ENCODE measurements around the gene ITPRIP. TPM values are rescaled to one million over a fixed set of nuclear protein-coding genes. Genes with fewer than 3 reads are reported as not detected.

Gene ITPRIP
- total RNA-seq, 1 experiment from 2014 or later, result 22.5 TPM

DNA sequence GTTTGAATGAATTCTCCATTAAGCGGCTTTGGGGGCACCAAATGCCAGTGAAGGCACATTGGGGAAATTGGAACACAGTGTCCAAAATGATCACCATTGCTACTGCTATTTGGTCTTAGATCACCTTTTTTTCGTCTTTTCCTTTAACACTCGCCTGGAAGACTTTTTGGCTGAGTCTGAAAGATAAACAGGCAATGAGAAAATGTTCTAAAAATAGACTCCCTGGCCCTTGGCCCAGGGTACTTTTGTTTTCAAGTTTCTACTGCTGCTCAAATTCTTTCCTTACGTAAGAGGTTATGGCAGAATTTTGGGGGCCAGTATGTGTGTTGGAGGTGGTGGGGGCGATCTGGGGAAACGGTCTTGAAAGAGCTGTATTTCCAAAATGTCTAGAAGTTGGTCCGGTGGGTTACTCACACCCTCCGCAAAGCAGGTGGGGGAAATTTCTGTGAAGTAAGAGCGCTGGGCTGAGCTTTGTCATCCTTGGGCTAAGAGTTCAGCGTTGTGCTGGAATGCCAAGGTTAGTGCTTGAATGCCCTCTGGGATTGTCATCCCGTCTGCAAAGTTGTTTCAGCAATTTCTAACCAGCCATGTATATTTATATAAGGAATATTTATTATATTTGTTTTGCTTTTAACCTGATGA, 1.3 kb upstream of the ITPRIP start:
- Histone ChIP-seq H3K9me3 (ENCODE audit: control insufficient read depth, low read depth, low read length) (no peaks in the 10 kb centered on the region), H3K18ac (ENCODE audit: insufficient read length, low read depth, low read length) (no peak overlapping the region), H3K79me2 (ENCODE audit: insufficient read depth, low read length) (peaks cover 15% of the 10 kb centered on the region; the same call in 1 of the 2 replicates), H2BK120ac (ENCODE audit: low read depth, low read length, poor library complexity, severe bottlenecking) (no peak overlapping the region), H3K4me2 (ENCODE audit: insufficient read depth, insufficient read length, low read length) (peak overlapping the region; percentile 78), H3T11ph (ENCODE audit: low read length) (no peak overlapping the region), H4K91ac (ENCODE audit: insufficient read length, low read depth, low read length) (no peak overlapping the region), H4K8ac (replicated peaks; ENCODE audit: insufficient read length, low read depth, low read length) (no peak overlapping the region), H2BK12ac (ENCODE audit: insufficient read length, low read depth, low read length) (no peak overlapping the region), H2BK20ac (ENCODE audit: low read depth, low read length, poor library complexity, severe bottlenecking) (no peak overlapping the region), H3K4ac (ENCODE audit: low read depth, low read length) (no peak overlapping the region), H3K14ac (ENCODE audit: insufficient read depth, low read length) (no peak overlapping the region), H3K9ac (ENCODE audit: extremely low read depth, insufficient read length, low read length) (peak overlapping the region; percentile 74), H4K5ac (ENCODE audit: insufficient read length, low read depth, low read length) (no peak overlapping the region), H2AFZ (ENCODE audit: low read length) (no peak overlapping the region), H2BK15ac (ENCODE audit: low read depth, low read length) (no peak overlapping the region), H3K56ac (ENCODE audit: insufficient read length, low read depth, low read length) (no peak overlapping the region), H2AK5ac (ENCODE audit: insufficient read length, low read length) (no peak overlapping the region), H3K27me3 (ENCODE audit: insufficient read depth, low read length) (no peaks in the 10 kb centered on the region), H3K4me1 (ENCODE audit: insufficient read depth, low read length) (peaks cover 8% of the 10 kb centered on the region; the same call in 1 of the 2 replicates), H4K20me1 (ENCODE audit: control insufficient read depth, insufficient read depth, insufficient read length) (no peaks in the 10 kb centered on the region), H3K27ac (ENCODE audit: insufficient read length, low read depth, low read length) (no peak overlapping the region), H2BK5ac (ENCODE audit: insufficient read length, low read length) (no peak overlapping the region), H3K79me1 (ENCODE audit: insufficient read depth, low read depth, low read length, poor library complexity, severe bottlenecking) (no peaks in the 10 kb centered on the region), H3K23ac (ENCODE audit: insufficient read length, low read depth, low read length) (no peak overlapping the region), H3K23me2 (ENCODE audit: insufficient read length, low read depth, low read length, poor library complexity, severe bottlenecking) (peaks cover 12% of the 10 kb centered on the region)
- H3K4me1 Mint-ChIP-seq, result peaks cover 42 to 43% of the 10 kb centered on the region in 2 experiments
- H3K27ac Mint-ChIP-seq, result peak overlapping the region in 1 of 3 experiments; percentile 96; a peak in 3 of 7 replicates
- peaks cover 0 to 5% (median 0%) of the 10 kb centered on the region in 3 experiments; a peak in 2 of 7 replicates for H3K36me3 Mint-ChIP-seq (ENCODE audit: insufficient read depth in 1 of 3, low read depth in 3 of 3)
- peak; percentile 31 for DNase-seq
- no peaks in the 10 kb centered on the region for H3K9me3 Mint-ChIP-seq
- WGBS (ENCODE audit: extremely low coverage, insufficient read length, low lambda C conversion rate), result no CpG with 5 or more reads among the region's 11 CpGs
- H3K4me3 Mint-ChIP-seq, result peak overlapping the region; percentile 92 to 95
- TF ChIP-seq, protein P1, sequence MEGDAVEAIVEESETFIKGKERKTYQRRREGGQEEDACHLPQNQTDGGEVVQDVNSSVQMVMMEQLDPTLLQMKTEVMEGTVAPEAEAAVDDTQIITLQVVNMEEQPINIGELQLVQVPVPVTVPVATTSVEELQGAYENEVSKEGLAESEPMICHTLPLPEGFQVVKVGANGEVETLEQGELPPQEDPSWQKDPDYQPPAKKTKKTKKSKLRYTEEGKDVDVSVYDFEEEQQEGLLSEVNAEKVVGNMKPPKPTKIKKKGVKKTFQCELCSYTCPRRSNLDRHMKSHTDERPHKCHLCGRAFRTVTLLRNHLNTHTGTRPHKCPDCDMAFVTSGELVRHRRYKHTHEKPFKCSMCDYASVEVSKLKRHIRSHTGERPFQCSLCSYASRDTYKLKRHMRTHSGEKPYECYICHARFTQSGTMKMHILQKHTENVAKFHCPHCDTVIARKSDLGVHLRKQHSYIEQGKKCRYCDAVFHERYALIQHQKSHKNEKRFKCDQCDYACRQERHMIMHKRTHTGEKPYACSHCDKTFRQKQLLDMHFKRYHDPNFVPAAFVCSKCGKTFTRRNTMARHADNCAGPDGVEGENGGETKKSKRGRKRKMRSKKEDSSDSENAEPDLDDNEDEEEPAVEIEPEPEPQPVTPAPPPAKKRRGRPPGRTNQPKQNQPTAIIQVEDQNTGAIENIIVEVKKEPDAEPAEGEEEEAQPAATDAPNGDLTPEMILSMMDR (conservative IDR thresholded peaks at IDR 0.05), result no peak
- peaks cover 3% of the 10 kb centered on the region for H3K27me3 Mint-ChIP-seq (ENCODE audit: low read depth)
